NCI-H1048 (cell line): ENCODE data around the gene MEF2B.
A peak's percentile ranks its signal among the peaks of the same experiment; 100 is the strongest.
"Not testable (repeated sequence)": the region's sequence is repeated elsewhere in the genome, so short reads cannot be mapped to it uniquely, and the experiment has no call there.

Source experiments
- DNase-seq: peaks from one replicate; lab custom pipeline; 2025; lab: John Stamatoyannopoulos, UW

Gene MEF2B

DNA sequence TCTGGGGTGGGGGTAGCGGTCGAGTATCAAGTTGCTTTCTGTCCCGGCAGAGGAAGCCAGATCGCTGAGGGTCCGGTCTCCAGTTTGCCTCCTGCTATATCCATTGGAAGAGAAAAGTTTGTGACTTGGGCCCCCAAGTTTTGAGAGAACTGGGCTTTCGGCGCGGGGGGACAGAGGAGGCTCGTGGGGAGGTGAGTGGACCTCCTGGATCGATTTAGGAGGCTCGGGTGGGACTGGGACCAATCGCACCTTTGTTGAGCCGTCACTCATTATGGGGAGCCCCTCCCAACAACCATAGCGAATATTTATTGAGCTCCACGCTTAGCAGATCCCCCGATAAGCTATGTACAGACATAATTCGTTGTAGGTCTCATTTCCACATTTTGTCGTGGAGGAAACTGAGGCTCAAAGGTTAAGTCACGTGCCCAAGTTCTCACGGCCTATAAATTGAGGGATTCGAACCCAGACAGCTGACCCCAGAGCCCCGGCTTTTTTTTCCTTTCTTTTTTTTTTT lies 22.9 kb upstream of the MEF2B start:
- DNase-seq, result no peak

DNA sequence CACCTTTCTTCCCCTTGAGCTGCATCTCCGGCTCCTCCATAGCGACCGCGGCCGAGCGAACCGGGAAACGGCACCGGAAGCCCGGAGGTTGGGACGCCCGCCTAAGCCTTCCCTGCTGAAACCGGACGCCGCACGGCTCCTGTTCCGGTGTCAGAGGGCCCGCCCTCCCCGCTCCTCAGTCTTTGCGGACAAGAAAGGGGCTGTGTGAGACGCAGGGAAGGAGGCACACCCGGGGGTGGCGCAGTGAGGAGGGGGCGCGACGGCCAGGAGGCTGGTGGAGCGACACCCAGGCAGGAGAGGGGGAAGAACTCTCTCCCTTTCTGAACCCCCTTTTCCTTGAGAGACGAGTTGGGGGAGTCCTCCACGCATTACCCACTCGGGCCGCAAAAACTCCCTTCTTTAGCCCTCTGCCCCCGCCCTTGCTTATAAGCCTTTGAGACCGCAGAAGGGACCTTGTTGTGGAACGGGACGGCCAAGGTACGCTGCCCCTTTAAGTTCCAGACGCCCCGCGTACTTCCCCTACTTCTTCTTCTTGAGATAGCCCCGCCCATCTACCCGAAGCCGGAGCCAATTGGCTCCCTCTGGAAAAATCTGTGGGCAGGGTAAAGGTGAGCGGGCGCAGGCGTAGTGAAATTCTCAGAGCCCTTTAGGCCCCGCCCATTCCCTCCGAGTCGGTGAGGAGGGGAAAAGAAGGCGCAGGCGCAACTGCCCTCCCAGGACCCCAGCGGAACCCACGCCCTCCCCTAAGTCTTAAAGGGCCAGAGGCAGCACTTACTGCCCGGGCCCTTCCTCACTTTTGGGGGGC lies 22.2 kb upstream of the MEF2B start, which contains the start of the genes BORCS8 and RFXANK:
Gene BORCS8 (minus strand): TSS at position 75 of the 805 bp plus-strand sequence. CDS start 35 bp downstream, at position 40.
Gene RFXANK (plus strand): TSS at position 181 of the 805 bp plus-strand sequence. CDS start 1,689 bp downstream, outside the sequence.
- DNase-seq, result peak; percentile 98

DNA sequence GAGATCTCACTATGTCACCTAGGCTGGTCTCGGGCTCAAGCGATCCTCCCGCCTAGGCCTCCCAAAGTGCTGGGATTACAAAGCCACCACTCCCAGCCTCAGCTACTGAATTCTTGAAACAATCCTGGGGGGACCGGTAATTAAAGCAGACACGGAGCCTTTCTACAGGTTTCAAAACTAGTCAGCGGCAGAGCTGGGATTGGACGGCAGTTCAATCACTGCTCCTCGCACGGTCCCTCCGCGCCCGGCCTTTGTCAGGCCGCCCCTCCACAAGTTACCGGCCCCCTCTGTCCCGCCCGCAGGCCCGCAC lies 21.7 kb upstream of the MEF2B start:
- no peak for DNase-seq

- no peak for DNase-seq
Observed at GRCh38 chr19:19186742-19187141, 16.7 kb upstream of the MEF2B start.

- no peak for DNase-seq
Observed at GRCh38 chr19:19185853-19186740, 16.0 kb upstream of the MEF2B start.

GRCh38 chr19:19181488-19181998 lies 11.5 kb upstream of the MEF2B start:
- DNase-seq, result no peak

GRCh38 chr19:19179548-19180441 lies 9.7 kb upstream of the MEF2B start:
- DNase-seq, result no peak

DNA sequence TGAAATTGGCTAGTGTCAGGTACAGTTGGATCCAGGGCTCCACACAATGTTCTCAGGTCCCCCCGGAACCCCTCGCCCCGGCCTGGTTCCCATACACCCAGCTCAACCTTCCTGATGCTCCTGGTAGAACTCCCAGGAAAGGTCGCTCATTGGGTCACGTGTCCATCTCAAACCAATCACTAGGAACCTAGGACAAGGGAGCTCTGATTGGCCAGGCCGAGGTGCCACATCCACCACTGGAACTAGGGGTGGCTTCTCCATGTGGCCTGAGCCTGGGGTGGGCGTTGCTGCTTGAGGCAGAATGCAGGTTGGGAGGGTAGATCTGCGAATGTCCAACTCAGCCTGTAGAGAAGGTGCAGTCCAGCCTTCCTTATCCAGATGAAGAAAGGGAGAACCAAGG lies 6.9 kb upstream of the MEF2B start:
- DNase-seq, result no peak

- DNase-seq, result not testable (repeated sequence)
Observed at GRCh38 chr19:19173243-19173642, 3.2 kb upstream of the MEF2B start.

DNA sequence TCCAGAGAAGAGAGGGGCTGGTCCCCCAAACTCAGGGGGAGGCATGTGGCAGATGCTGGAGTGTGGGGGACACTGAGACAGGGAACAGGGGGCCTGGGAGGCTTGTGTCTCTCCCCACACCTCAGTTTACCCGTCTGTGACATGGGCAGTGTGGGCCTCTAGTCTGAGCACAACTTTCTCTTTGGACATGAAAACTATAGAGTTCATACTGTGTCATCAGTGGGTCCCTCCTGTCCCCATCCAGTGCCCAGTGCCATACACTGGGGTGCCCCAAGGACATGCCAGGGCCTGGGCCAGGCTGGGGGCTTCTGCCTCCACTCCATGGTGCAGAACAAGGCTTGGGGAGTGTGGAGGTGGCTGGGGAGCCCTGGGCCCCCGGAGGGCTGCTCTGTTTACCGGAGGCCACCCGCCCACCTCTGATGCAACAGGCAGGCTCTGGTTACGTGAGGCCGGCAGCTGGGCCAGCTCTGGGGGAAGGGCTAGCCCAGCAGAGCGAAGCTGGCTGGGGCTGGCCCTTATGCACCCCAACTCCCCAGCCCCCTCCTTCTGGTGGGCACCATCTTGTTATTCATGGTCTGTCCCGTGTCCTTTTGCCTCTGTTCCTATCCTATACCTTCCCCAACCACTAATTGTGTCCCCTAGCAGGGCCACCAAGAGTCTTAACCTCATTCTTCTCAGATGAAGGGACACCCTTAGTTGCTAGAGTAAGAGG lies 1.9 kb upstream of the MEF2B start:
- DNase-seq, result no peak

DNA sequence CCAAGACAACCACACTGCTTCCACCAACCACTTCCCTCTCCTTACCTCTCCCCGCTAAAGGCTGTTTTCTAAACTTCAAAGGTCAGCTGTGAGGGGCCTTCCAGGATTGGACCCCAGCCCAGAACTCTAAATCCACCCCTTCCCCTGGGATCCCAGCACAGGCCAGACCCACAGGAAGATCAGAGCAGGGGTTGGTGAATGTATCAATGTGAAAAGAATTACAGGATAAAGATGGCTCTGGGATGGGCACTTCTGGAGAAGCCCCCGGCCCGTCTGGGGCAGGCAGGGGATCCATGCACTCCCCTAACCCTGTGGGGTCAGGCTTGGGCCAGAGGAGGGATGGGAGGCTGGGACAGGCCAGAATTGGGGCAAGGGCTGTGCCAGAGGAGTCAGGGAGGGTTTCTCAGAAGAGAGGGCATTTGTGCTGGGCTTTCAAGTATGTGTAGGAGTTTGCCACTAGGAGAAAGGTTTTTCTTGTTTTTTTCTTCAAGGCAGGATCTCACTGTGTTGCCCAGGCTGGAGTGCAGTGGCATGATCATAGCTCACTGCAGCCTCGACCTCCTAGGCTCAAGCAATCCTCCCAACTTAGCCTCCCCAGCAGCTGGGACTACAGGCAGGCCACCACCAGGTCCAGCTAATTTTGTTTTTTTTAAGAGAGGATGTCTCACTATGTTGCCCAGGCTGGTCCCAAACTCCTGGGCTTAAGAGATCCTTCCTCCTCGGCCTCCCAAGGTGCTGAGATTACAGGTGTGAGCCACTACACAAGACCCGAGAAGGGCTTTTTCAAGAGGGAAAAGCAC lies 1.0 kb upstream of the MEF2B start:
- no peak for DNase-seq

GRCh38 chr19:19169236-19170052 lies 619 bp downstream of the MEF2B start:
- no peak for DNase-seq

GRCh38 chr19:19167612-19168011 lies 2.5 kb downstream of the MEF2B start:
- no peak for DNase-seq

GRCh38 chr19:19165396-19165795 lies 4.7 kb downstream of the MEF2B start:
- no peak for DNase-seq

DNA sequence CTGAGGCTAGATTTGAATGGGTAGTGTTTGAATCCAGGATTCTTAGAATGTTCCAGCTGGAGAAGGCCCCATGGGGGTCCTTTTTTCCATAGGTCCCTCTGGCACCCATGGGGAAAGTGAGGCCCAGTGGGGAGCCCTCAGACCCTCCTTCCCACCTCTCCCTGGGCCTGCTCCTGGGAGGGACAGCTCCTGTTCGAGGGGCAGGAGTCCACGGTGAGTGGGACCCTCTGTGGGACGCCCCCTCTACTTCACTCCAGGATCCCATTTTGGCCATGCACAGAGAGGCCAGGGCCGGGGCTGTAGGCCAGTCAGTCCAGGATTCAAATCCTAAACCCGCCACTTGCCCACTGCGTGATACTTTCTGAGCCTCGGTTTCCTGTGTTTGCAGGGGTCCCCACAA lies 7.6 kb downstream of the MEF2B start:
- DNase-seq, result no peak

DNA sequence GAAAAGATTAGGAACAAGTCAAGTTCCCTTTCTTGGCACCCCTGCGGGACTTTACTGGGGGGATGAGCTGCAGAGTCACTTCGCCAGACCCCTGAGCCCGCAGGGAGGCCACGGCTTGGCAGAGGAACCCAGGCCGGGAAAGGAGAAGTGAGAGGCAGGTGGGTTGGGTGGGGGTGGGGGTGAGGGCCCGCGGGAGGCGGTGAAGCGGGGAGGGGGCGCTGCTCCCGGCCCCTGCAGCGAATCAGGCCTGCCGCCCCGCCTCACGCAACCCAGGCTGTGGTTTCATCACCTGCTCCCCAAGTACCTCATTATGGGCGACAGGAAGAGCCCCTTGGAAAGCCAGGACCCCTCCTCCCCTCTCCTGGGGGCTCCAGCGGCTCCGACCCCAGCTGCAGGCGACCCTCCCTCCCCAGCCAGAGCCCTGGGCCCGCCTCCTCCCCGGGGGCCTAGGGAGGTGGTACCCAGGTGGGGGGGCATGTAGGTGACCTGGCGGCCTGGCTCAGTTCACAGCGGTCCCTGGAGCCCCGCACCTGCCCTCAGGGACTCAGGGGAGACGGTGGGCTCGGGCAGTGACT lies 9.5 kb downstream of the MEF2B start:
- DNase-seq, result no peak

DNA sequence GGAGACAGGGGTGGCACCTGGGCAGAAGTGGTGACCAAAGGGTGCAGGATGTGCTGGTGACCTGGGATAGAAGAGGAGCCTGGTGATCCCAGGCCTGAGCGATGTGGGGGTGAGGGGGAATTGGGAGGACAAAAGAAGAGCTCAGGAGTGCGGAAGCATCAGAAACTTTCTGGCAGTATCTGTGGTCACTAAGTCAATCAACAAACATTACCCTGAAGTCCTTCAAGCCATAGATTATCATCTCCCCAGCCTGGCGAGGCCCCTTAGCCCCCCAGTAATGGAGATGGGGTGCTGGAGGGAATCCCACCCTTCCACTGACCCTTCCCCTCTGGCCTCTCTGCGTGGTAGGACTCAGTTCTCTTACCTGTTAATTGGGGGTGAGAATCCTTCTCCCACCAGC lies 10.5 kb downstream of the MEF2B start:
- no peak for DNase-seq

DNA sequence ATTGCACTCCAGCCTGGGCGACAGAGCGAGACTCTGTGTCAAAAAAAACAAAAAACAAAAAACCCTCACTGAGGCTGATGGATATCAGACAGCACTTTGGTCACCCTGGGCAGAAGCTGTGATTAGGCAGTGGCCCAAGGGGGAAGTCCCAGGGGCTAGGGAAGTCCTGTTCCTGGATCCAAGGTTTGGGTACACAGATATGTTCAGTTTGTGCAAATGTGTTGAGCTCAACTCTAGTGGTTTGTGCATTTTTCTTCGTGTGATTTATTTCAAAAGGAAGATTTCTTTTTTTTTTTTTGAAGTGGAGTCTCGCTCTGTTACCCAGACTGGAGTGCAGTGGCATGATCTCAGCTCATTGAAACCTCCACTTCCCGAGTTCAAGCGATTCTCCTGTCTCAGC lies 12.3 kb downstream of the MEF2B start:
- DNase-seq, result no peak
